H1 (cell line): Measurements from ENCODE around the gene MUS81. TPM values are rescaled to one million over a fixed set of nuclear protein-coding genes. Genes with fewer than 3 reads are reported as not detected.

Experiments used
- CBX5 ChIP-seq: fragments of 300-800, 300-1000 bp; sonication (generic); IDR thresholded peaks from 2 replicates; pipeline ENCODE4 v1.7.1; 2016; ENCODE audit warnings: antibody characterized with exemption, low read length, low read depth
- CBX8 ChIP-seq: fragments of 300-800, 300-1000 bp; sonication (generic); IDR thresholded peaks from 2 replicates; pipeline ENCODE4 v1.7.1; 2016; ENCODE audit warnings: low read depth, low read length, borderline replicate concordance
- CHD7 ChIP-seq: fragments of 300-600 bp; sonication (generic); IDR thresholded peaks from 2 replicates; pipeline ENCODE4 v1.7.1; 2012; ENCODE audit warnings: low read length, moderate library complexity, mild to moderate bottlenecking, inconsistent platforms; ENCODE audit not compliant: insufficient replicate concordance
- CTBP2 ChIP-seq: IDR thresholded peaks from 2 replicates; pipeline ENCODE4 v1.7.0; 2011; ENCODE audit warnings: borderline replicate concordance, mild to moderate bottlenecking, moderate library complexity, mixed read lengths, low read length; ENCODE audit not compliant: insufficient read depth, insufficient read length
- KDM1A ChIP-seq: fragments of 200-600, 300-600 bp; sonication (generic); IDR thresholded peaks from 2 replicates; pipeline ENCODE4 v1.7.1; 2016; ENCODE audit warnings: mild to moderate bottlenecking, low read length, borderline replicate concordance
- MAFK ChIP-seq: IDR thresholded peaks from 2 replicates; pipeline ENCODE4 v1.6.1; 2012; ENCODE audit warnings: low read depth, mild to moderate bottlenecking, improper control_type of control experiment, low read length
- TEAD4 ChIP-seq: IDR thresholded peaks from 2 replicates; pipeline ENCODE4 v1.6.1; 2012; ENCODE audit warnings: low read depth, low read length, inconsistent platforms, mixed read lengths
- YY1 ChIP-seq: IDR thresholded peaks from 2 replicates; pipeline ENCODE4 v1.6.1; 2011; ENCODE audit warnings: low read depth, mild to moderate bottlenecking, low read length
- ZNF274 ChIP-seq: IDR thresholded peaks from 2 replicates; pipeline ENCODE4 v1.7.0; 2012; ENCODE audit warnings: low read length, borderline replicate concordance; ENCODE audit errors: extremely low read depth
- polyA plus RNA-seq, 7 experiments: library from polyadenylated mRNA; depleted of rRNA in 3 of 7; stranded (reverse) in 5 of 7; unstranded in 2 of 7; fragments of >200 nt in 5 of 7; fragments of 200-250 nt in 2 of 7; gene quantifications; 1 replicate in 5 of 7; 2 replicates in 1 of 7; 4 replicates in 1 of 7; pipeline versions ENCODE4 v1.2.1 to v1.2.3, GENCODE V29; 2011 to 2013; ENCODE audit warnings: missing spikeins in 2 of 7, mixed read lengths in 2 of 7
- total RNA-seq: library from RNA; stranded (reverse); fragmentation: NEBNext Ultra II Directional; extraction: Animal tissue kit (Norgen Biotek cat#: 25700); gene quantifications from 2 replicates; pipeline ENCODE4 v1.2.1, GENCODE V29; 2021
- TF ChIP-seq, protein P1 (sequence below): IDR thresholded peaks from 2 replicates; pipeline ENCODE4 v1.6.1; 2012; ENCODE audit warnings: inconsistent platforms

Gene MUS81
- total and polyA plus RNA-seq, 2 of the 8 experiments (the other 6 are each of a cell fraction or from before 2014, with no cell fraction given) = 30.2 to 31.5 TPM

DNA sequence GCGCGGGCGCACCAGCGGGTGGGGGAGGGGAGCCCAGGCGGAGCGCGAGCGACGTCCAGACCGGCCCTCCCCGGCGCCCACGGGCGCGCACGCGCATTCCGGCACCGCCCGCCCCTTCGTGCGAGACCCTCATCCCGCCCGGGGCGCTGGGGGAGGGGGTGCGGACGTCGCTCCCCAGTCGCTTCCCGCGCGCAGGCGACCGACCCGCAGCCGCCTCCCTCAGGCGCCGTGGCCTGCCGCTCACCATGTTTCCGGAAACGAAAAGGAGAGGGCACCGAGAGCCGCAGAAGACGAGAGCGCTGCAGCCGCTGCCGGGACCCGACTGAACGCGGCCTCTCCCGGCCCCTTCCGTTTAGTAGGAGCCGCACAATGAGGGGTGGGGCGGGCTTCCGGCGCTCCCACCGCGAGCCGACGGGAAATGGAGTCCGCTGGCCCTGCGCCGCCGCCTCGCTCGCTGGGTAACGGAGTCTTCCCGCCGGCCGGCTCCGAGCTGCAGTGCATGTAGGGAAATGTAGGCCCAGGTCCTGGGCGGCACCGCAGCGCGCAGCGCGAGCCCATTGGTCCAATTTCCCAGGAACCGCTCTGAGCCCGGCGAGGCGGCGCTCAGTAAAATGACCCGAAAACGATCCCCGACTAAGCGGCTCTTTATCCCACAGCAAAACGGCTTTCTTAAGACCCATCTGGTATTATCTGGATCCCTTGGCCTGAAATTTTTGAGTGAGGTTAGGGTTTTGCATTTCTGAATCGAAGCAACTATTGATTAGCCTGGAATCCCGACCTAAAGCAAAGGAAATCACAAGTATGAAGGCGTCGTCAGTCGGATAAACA lies 2.2 kb upstream of the MUS81 start, which contains the start of gene CFL1 (continued):
- TF ChIP-seq CBX5 (no peak), TEAD4 (peak; percentile 36; the same call in 1 of the 2 replicates), YY1 (peak; percentile 37; the same call in 1 of the 2 replicates), KDM1A (no peak), ZNF274 (no peak), CBX8 (no peak), MAFK (no peak), CHD7 (no peak), CTBP2 (no peak)
- TF ChIP-seq, protein P1, sequence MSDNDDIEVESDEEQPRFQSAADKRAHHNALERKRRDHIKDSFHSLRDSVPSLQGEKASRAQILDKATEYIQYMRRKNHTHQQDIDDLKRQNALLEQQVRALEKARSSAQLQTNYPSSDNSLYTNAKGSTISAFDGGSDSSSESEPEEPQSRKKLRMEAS = no peak
